H54 (cell line): ENCODE data around the gene PRUNE2.
A peak's percentile ranks its signal among the peaks of the same experiment; 100 is the strongest.

Experiments
- DNase-seq: peaks from one replicate; pipeline ENCODE4 v3.0.0; 2011; ENCODE audit warnings: low spot score, mixed read lengths; ENCODE audit not compliant: insufficient read length
- FAIRE-seq: peaks from 3 replicates; lab custom pipeline; 2011; peaks lifted over from hg19 to GRCh38; lab: Jason Lieb, UNC
- POLR2A ChIP-seq: IDR thresholded peaks from 2 replicates; pipeline ENCODE4 v1.6.1; 2011; ENCODE audit warnings: low read depth, mild to moderate bottlenecking, low read length

PRUNE2 gene

DNA sequence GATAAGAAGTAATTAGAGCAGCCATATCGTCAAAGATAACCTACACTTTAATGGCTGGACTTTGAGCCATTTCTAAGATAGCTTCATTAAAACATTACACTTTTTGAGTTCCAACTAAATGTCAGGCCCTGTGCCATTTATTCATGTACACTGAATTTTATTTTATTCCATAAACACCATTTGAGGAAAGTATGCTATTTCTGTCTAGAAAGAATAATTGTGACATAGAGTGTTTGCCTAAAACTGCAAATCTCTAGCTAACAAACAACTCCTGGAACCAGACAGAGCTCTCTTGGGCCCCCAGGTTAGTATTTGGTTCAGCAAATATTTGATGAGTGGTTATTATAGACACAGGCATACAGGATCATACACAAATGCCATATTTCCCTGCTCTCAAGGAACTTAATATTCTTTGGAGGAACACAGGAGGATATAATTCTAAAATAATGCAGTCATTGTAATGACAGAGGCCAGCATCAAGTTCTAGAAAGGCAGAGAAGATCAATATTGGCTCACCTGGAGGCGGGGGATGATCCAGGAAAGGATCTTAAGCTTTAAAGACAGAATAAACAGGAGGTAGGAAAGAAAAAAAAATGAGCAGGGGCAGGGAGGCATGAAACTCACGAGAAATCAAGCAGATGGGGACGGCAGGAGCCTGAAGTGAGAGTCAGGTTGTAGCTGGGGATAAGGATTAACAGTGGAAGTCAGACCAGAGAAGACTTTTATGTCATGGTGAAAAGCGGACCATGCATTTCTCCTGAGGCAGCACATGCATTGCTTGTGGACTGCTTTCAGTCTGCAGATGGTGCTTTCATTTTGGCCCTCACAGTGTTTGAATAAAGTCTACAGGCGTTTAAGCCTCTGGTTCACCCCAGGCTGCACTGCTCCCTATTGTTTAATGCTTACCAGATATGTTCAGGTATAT is 319.3 kb downstream of the PRUNE2 start:
- TF ChIP-seq POLR2A: no peak
- FAIRE-seq (no peak), DNase-seq (no peak)

DNA sequence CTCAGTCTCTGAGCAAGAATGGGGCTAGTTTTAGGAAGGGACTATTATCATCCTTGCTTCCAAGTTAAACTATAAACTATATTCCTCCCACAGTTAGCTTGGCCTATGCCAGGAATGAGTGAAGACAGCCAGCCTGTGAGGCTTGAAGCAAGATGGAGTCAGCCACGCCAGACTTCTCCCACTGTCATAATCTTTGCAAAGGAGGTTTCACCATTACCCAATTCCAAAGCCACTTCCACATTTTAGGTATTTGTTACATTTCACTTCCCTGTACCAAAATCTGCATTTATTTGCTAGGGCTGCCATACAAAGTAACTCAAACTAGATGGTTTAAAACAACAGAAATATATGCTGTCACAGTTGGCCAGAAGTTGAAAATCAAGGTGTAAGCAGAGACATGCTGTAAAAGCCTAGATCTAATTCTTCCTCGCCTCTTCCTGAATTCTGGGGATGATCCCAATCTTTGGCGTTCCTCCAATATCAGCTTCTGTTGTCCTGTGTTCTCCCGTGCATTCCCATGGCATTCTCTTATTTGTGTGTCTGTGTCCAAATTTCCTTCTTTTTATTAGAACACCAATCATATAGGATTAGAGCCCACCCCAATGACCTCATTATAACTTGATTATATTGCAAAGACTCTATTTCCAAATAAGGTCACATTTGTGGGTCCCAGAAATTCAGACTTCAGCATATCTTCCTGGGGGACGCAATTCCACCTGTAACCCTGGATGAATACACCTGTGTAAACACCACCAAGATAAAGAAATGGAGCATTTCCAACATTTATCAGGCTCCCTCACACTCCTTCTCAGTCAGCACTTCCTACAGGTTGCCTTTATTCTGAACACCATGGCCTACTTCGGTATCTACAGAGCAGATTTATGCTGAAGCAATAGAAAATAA is 320.2 kb downstream of the PRUNE2 start:
- no peak for TF ChIP-seq POLR2A
- DNase-seq (no peak), FAIRE-seq (no peak)

DNA sequence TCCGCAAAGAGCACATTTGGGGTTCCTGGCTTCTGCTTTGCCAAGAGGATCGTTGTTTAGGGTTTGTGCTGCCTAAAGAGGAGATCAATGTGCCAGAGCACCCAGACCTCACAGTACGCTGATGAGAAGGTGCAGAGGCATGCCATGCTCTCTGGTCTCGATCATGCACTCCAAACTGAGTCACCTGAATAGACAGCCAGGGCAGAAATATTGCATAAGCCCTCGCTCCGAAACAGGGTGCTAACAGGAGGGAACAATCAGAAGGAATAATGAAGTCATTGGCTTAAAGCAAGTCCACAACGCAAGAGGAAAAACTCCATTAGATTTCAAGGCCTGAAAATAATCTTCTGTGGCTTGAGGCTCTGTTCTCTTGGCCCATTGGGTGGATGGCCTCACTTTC is 322.7 kb downstream of the PRUNE2 start:
- FAIRE-seq: no peak
- no peak for DNase-seq
- no peak for TF ChIP-seq POLR2A

DNA sequence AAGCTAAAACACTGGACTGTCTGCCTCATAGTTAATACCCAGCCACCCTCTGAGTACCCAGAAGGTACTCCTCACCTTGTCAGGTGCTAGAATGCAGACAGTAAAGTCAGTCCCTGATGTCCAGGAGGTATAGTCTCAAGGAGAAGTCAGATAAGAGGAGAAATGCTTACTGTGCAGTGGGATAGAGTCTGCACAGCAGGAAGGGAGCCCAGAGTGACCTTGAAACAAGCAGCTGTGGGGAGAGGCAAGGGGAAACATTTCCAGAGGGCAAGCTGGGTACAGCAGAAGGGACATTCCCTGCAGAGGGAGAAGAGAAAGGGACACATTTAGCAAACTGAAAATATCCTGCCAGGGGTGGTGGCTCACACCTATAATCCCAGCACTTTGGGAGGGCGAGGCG is 324.2 kb downstream of the PRUNE2 start:
- FAIRE-seq: no peak
- no peak for DNase-seq
- TF ChIP-seq POLR2A: no peak

DNA sequence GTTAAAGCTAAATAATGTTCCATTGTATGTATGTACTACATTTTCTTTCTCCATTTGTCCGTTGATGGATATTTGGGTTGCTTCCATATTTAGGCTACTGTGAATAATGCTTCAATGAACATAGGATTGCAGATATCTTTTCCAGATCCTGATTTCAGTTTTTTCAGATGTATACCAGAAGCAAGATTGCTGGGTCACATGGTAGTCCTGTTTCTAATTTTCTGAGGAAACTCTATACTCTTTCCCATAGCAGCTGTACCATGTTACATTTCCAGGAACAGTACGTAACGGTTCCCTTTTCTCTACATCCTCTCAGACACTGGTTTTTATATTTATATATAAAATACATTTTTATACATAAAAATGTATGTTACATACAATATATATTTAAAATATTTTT is 325.1 kb downstream of the PRUNE2 start:
- FAIRE-seq (no peak), DNase-seq (no peak)
- TF ChIP-seq POLR2A: no peak

DNA sequence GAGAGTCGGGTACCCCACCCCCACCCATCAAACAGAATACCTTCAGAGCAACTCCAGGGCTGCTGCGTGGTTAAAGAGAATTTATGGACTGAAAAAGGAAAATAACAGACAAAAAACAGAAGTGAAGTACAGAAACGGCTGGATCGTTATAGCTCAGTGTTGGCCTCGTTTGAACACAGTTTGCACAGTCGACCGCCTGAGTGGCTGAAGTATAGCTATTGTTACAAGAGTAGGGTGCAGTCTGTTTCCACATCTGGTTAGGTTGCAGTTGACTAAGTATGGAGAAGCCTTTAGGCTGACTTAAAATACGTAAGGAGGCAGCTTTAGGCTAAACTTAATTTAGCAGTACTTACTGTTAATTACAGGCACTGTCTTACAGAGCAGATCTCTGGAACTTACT is 325.7 kb downstream of the PRUNE2 start:
- FAIRE-seq: no peak
- DNase-seq: no peak
- no peak for TF ChIP-seq POLR2A

DNA sequence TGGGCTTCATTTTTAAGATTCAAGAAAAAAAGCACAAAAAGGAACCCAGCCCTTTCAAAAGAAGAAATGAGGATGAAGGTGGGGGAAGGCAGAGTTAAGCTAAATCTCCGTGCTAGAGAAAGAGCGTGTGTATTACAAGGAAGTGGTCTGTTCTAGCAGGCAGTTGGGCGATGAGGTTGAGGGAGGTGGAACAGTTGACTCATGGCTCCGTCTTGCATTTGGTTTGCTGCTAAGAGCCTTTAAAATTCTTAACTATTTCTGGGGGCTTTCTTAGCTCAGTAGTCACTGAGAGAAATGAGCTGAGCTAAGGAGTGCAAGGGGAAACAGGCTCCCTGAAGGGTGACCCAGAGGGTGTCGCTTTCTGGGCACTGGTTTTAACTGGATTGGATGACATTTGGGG is 329.6 kb downstream of the PRUNE2 start:
- FAIRE-seq (peak; percentile 98), DNase-seq (peak; percentile 79)
- TF ChIP-seq POLR2A: no peak

DNA sequence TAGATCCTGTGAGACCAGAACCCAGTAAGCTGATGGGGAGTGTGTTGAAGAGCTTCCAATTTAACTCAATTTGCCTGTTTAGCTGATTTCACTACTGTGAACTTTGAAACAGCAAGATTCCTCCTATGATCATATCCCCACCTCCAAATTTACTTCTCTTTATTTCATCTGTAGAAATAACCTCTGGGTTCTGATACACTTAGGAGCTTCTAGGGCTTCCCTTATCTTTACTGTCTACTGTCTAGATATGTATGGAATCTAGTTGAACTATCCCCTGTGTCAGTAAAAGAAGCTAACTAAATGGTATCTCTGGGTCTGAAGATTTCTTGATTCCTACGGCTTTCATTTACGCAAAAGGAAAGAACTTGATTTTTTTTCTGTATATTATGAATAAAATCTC is 330.2 kb downstream of the PRUNE2 start:
- DNase-seq (no peak), FAIRE-seq (no peak)
- no peak for TF ChIP-seq POLR2A

DNA sequence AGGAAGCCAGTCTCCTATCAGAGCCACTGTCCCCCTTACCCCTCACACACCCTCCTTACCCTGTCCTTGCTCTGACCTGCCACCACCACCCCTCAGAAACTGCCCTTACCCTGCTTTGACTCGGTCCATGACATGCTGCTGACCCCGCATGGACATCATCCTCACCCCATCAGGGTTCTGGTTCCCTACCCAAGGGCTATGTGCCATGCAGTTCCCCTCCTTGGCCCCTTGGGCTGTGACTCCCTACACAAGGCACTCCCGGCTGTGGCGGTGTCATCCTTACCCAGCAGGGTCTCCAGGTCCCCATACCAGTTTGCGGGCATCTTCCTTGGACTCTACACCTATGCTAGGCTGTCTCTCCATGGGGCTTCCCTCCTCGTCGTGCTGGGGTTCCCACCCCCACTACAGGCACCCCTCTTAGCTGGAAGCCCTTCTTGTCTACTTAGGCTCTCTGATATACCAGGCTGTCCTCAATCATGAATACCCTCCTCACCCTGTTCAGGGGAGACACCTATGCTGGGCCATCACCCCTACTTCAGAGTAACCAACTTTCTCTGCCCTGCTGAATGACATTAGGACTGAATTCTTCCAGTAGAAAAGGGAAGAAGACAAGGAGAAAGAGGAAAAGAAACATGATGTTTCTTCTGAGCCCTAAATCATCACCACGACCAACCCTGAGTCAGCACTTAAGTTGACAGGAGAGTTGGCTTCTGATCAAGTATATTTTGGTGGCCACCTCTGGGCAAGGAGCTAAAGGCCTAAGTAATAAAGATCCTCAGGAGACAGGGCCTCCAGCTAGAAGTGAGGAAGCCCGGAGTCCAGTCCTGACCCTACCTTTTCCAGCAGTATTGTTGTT is 331.8 kb downstream of the PRUNE2 start:
- TF ChIP-seq POLR2A: no peak
- no peak for DNase-seq
- FAIRE-seq: peak; percentile 38

DNA sequence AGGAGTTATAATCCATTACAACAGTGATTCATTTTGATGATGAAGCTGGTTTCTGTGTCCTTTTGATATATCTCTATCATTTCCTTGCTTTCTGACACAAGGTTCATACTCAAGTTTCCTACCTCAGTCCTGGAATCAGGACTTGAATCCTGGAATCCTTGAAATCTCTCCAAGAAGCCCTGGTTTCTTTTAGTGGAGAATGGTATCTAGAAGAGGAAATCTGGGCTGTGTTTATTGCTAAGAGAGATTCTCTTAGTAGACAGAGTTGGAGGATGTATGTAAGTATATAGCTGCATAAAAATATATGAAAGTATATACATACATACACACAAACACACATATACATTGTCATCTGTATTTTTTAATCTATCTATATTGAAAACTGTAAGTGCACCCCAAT is 332.5 kb downstream of the PRUNE2 start:
- no peak for FAIRE-seq
- no peak for TF ChIP-seq POLR2A
- DNase-seq: no peak

DNA sequence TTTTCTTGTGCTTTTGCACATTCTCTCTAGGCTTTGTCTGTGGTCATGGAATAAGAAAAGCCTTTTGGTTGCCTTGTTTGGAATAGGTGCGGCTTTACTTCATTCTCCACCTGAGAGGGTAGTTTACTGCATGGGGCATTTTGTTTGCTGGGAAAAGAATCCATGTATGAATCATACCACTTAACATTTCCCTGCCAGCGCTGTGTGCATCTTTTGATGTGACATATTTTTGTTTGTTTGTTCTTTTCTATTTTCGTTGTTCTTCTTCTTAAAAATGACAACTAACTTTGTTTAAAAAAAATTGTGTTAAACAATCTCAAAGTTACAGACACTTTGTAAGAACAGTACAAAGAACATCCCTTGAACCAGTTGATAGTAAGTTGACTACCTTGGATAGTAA is 333.8 kb downstream of the PRUNE2 start:
- no peak for TF ChIP-seq POLR2A
- no peak for FAIRE-seq
- DNase-seq: no peak

DNA sequence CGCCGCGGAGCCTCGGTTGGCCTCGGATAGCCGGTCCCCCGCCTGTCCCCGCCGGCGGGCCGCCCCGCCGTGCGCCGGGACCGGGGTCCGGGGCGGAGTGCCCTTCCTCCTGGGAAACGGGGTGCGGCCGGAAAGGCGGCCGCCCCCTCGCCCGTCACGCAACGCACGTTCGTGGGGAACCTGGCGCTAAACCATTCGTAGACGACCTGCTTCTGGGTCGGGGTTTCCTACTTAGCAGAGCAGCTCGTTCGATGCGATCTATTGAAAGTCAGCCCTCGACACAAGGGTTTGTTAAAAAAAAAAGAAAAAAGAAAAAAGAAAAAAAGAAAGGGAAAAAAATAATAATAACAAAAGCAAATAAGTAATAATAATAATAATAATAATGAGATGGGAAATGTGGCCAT is 334.2 kb downstream of the PRUNE2 start:
- DNase-seq: no peak
- no peak for FAIRE-seq
- TF ChIP-seq POLR2A: no peak

DNA sequence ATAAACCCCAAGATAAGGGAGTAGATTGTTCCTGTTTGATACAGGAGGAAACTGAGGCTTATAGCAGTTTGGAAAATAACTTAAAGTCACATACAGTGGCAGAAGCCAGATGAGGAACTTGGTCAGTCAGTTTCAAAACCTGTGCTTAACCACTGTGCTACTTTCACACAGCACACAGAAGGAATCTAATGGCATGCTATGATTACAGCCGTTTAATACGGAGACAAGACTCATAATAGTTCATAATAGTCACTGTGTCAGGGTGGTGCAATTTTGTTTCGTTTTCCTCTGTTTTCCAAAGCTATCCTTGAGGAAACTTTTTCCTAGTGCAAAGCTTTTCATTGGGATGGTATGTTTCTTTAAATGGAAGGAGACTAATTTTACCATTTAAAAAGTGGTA is 334.6 kb downstream of the PRUNE2 start:
- no peak for DNase-seq
- no peak for TF ChIP-seq POLR2A
- peak; percentile 79 for FAIRE-seq

DNA sequence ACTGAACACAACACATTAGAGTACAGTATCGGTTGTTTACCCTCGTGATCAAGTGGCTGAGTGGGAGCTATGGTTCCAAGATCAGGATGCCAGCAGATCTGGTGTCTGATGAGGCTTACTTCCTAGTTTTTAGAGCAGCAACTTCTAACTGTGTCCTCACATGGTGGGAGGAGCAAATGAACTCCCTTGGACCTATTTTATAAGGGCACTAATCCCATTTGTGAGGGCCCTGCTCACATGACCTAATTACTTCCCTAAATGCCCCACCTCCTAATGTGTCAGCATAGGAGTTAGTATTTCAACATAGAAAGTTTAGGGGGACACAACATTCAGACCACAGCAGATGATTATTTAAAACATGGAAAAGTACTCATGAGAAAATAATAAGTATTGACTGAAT is 335.1 kb downstream of the PRUNE2 start:
- no peak for TF ChIP-seq POLR2A
- DNase-seq: no peak
- FAIRE-seq: no peak
